Measurements from ENCODE around the gene PROKR2.

GRCh38 chr20:5279661-5280060 is 37.1 kb downstream of the PROKR2 start:
- TF ChIP-seq TCF7L2 (IDR thresholded peaks at IDR 0.05; ENCODE audit: low read depth, low read length) (no peak), KLF16 (IDR thresholded peaks at IDR 0.05) (no peak), ZNF398 (CRISPR knock-in tag; IDR thresholded peaks at IDR 0.05) (no peak)
